NCI-H1436 treated with DMSO at 0.1 percent for 48 hours (cell line): ENCODE results near the gene CR2.
A peak's percentile ranks its signal among the peaks of the same experiment; 100 is the strongest.
"Not testable (repeated sequence)": the region's sequence is repeated elsewhere in the genome, so short reads cannot be mapped to it uniquely, and the experiment has no call there.

Experiments
- DNase-seq: peaks from one replicate; lab custom pipeline; 2025; lab: John Stamatoyannopoulos, UW

CR2 gene

DNA sequence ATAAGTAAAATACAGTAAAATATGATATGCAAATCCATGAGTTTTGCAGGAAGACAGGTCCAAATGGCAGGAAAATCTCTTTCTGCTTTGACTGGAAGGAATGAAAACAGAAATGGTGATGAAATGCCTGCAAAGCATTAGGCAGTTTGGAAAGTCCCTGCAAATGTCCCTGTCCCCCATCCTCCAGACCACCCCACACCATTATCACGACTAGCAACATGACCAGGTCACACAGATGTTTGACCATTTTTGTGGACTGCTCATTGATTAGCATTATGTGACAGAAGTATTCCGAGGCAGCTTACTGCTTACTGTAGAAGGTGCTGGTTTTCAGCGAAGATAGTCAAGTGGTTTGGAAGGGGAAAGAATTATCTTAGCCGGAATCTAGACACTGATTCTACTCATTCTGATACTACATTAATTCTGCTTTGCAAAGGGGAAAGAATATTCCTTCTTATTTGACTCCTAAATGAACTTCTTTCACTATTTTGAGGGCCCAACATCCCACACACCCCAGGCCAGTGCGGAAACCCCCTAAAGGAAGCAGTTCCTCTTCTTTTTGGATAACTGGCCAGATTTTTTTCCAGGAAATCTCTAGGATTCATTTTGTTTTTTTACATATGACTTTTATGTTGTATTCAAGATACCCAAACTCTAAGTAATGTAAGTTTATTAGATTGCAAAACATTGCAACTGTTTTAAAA, 9.5 kb upstream of the CR2 start:
- DNase-seq: no peak

DNA sequence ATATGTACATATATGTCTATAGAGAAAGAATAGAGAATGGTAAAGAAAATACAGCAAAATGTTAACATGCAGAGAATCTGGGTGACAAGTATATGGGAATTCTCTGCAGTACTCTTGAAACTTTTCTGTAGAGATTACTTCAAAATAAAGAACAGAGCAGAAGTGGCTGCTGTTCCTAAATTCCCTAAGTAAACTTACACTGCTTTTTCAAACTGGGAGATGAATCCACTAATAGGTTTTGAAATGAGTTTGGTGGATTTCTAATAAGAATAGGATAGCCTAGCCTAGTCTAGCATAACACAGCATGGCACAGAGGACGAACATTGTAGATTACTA, 450 bp upstream of the CR2 start:
- DNase-seq: no peak

DNA sequence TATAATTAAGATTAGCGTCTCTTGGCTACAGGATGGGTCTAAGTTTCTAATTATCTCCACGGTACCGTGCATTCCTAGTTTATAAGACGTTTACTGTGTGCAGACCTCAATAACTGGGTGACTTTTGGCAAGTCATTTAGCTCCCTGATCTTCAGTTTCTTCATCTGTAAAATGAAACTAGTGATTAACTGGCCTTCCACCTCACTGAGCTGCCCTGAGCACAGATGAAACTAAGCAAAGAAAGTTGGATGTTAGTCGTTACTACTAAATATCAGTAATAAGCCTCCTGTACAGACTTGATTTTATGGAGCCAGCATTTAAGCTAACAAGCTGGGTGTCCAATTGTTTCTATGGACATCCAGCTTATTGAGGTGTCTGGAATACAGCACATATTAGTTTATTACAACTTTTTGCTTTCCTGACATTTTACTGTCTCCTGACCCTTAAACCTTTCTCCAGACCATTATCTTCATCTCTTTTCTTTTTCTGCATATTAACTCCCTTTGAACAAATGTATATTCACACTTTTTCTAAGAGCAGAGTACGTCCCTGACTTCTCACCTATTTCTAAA, 1.1 kb downstream of the CR2 start:
- no peak for DNase-seq

DNA sequence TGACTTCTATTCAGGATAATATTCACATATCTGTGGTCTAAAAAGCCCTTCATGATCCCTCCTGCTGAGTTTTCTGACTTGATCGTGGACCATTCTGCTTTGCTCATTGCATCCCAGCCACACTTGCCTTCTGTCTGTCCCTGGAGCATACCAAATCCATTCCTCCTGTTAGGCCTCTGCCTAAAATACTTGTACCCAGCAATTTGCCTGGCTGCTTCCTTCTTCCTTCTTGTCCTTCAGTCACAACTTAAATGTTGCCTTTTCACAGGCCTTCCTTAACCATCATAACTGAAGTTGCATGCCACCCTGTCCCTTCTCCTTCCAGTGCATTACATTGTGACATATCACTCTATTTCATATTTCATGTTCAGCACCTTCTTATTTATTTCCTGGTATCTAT, 4.3 kb downstream of the CR2 start:
- DNase-seq: no peak

DNA sequence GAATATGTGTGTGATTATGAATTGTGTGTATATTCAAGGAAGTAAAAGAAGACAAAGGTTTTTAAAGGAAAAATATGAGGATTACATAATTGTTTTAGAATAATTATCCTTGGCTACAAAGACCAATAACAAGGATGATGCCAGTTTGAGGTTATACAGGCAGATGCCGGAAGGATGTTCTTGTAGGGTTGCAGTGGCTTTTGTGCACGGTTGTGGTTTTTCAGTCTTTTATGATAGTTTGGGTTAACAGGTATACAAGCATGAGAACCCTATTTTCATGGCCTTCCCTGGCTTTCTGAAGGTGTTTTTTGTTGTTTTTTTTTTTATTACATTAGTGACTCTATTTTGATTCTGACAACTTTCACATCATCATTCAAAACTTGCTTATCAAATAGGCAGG, 4.9 kb downstream of the CR2 start:
- DNase-seq: no peak

DNA sequence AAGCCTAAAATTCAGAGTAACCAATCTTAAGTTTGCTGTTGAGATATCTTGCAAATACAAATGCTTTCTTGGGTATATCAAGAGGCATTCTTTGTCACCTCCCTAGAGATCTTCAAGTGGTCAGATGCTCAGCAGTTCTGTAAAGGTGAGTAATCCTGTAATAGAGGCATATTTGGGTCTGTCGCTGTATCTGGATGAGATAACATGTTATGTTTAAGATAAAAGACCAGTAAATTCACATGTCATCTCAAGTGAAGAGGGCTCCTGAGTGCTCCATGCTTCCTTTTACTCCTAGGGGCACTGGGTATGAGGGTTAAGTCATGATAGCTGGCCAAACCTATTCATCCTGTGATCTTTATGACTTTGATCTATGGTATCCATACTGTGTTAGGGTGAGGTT, 7.5 kb downstream of the CR2 start:
- no peak for DNase-seq

DNA sequence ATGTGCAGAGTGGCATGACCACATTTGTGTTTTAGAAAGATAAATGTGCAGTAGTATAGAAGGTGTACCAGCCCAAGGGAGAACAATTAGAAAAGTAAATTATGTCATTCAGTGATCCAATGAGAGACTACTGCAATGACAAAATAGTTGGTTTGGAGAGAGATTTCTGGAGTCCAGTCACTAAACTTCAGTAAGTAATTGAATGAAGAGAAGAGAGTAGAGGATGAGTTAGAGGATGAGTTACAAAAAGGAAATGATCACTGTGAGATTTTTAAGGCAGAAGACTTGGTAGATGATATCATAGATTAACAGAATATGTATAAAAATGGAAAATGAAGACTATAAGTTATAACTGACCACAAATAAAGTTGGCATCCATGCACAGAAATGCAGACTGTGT, 8.4 kb downstream of the CR2 start:
- DNase-seq: no peak

DNA sequence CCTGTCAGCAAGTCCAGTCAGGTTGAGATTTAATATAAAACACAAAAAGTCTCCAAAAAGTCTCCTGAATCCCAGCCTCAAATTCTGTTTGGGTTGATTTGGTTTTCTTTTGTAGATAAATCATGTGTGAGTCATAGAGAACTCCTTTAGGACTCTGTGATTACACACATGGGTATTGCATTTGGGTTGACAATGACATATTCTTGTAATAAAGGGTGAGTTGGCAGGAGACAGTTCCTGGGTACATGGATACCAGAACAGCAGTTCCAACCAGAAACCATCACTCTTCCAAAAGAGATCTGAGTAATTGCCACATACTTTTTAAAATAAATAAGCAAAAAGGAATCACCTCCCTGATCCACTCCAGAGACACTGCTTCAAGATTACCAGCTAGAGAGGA, 8.9 kb downstream of the CR2 start:
- no peak for DNase-seq

DNA sequence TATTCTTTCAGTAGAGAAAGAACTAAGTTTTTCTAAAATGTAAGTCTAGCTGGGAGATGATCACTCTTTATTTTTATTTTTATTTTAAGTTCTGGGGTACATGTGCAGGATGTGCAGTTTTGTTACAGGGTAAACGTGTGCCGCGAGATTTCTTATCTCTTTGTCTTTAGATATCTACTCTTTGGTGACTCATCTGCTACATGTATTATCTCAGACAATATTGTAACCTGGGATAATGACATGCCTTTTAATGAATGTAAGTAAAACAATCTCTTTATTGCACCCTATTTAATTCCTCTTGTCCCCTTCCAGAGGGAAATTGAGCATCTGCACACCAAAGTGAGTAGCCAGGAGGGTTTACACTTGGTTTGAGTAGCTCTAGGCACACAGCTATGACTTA, 9.4 kb downstream of the CR2 start:
- DNase-seq: no peak

DNA sequence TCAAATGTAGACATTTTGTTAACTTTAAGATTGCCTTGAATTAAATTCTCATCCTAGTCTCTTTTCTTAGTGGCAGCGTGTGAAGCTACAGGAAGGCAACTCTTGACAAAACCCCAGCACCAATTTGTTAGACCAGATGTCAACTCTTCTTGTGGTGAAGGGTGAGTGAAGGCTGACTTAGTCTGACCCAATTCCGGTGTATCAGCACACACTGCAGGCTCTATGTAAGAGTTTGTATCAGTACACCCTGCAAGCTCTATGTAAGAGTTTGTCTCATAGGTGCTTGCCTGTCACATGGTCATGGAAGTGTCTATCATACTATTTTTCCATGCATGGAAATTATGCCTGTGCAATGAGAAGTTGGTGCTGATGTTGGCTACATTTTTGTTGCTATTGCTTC, 16.8 kb downstream of the CR2 start:
- no peak for DNase-seq

DNA sequence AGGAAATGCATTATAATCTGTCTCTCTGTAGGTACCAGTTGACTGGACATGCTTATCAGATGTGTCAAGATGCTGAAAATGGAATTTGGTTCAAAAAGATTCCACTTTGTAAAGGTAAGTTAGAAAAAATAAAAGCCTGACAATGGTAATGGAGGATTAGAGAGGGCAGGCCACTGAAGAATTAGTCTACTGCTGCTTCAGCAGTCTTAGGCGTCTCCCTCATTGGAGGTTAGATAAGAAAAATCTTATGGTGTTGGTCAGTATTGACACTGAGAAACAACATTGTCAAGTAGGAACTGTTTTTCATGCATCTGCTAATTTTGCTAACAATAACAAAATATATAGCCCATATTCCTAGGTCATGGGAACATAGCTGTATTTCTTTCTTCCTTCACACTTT, 20.1 kb downstream of the CR2 start:
- DNase-seq: no peak

DNA sequence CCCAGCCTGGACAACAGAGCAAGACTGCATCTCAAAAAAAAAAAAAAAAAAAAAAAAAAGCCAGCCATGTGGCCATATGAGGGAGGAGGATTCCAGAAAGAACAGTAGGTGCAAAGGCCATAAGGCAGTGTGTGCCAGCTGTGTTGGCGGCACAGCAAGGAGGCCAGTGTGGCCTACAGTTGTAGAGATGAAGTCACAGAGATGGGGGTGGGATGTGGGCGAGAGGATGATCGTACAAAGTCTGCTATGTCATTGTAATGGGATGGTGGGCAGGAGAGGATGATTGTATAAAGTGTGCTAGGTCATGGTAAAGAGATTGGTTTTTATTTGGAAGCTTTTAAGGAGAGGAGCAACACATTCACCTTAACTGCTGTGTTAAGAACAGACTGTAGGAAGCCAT, 32.1 kb downstream of the CR2 start:
- DNase-seq: no peak

DNA sequence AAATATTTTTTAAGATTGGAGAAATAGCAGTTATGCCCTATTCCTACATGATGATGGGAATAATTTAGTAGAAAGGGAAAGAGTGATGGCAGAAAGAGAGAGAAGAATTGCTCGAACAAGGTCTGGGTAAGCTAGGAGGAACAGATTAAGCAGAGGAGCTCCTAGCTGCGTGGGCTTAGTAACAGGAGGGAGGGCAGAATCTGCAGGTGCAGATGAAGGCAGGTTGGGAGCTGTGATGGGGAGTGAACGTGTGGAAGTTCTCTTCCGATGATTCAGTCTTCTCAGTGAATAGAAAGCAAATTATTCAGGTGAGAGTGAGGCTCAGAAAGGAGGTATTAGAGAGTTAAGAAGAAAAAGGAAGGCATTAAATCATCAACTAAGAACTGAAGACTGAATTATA, 33.5 kb downstream of the CR2 start:
- no peak for DNase-seq

DNA sequence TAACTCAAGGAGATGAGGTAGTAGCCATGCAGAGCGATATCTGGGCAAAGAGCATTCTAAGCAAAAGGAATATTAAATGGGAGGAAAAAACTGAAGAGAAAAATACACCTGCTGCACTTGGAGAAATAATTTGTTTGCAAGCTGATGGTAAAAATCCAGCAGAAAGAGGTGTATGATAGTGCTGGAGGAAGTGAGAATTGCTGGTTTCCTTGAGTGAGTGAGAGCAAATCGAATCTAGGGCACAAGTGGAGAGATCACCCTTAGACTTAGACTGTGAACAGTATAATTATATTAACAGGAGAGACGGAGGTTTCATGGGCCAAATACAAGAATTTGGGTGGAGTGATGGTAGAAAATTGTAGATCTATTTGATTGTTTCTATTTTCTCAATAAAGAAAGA, 39.1 kb downstream of the CR2 start:
- DNase-seq: no peak

DNA sequence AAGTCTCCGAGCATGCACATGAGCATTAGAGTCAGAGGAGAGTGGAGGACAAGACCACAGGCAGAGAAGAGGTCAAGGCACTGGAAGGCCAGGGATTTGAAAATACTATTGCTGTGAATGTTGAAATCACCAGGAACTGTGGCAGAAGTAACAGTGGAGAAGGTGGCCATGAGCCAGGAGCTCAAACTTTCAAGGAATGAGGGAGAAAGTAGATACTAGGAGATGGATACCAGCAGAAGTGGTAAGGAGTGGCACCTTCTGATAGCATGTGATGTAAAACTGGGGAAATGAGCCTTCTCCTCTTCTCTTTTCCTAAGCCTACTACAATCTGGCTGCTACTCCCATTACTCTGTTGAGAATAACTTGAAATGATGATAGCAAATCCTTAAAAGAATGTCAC, 40.0 kb downstream of the CR2 start:
- no peak for DNase-seq

DNA sequence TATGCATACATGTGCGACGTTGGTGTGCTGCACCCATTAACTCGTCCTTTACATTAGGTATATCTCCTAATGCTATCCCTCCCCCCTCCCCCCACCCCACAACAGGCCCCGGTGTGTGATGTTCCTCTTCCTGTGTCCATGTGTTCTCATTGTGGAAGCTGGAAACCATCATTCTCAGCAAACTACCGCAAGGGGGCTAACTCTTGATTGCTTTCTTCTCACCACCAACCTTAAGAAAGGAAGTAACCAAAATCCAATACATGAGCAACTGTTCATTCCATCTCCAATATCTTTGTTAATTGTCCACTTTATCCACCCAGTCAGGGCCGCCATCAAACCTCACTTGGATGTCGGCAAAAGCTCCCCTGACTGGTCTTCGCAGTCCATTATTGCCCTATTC, 41.2 kb downstream of the CR2 start:
- not testable (repeated sequence) for DNase-seq

DNA sequence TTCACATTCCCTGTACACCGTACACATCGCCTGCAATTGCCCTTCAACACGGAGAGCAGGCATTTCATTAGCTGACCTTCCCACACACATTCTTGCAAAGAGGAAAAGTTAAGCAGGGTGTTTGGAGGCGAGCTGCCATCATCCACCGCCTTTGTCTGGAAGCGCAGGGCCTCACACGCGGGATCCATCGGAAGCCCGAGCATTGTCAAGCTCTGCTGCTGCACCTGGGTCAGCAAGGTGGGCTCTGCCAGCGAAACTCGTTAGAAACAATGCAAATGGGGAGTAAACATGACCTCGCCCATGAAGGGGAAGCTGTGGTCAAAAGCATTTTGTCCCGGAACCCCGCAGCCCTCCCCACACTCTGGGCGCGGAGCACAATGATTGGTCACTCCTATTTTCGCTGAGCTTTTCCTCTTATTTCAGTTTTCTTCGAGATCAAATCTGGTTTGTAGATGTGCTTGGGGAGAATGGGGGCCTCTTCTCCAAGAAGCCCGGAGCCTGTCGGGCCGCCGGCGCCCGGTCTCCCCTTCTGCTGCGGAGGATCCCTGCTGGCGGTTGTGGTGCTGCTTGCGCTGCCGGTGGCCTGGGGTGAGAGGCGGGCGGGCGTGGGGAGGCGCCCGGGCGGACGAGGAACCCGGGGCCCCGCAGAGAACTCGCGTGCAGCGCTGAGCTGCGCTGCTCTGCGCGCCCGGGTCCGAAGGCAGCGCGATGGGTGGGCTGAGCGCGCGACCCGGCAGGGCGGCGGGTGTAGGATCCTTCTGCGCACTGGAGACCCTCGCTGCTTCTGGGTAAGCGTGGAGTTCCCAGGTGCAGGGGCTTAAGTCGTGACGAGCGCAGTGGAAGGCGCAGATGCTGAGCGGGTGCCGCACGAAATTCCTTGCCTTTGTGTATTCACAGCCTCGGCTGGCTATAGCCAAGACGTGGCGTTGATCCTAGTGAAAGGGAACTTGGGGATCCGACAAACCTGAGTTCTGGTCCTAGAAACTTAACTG, 42.0 kb downstream of the CR2 start, which contains the start of gene CR1:
CR1 (plus strand) TSS at position 357 of the 992 bp plus-strand sequence; CDS start at position 468, 111 bp downstream.
- no peak for DNase-seq

DNA sequence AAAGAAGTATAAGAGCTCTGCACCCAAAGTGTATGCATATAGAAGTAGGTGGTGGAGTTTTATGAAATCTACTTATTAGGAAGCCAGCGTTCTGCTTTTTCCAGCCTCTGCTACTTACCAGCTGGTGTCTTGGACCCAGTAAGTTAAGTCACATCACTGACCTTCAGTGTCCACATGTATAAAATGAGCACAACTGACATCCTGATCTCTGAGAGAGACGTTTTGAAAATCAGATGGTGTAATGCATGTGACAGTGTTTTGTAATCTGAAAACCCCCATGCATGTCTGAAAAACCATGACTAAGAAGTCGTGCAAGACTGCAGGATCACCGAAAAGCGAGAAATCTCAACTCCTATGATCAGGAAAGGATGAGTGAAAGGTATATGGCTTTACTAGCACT, 43.8 kb downstream of the CR2 start:
- no peak for DNase-seq

DNA sequence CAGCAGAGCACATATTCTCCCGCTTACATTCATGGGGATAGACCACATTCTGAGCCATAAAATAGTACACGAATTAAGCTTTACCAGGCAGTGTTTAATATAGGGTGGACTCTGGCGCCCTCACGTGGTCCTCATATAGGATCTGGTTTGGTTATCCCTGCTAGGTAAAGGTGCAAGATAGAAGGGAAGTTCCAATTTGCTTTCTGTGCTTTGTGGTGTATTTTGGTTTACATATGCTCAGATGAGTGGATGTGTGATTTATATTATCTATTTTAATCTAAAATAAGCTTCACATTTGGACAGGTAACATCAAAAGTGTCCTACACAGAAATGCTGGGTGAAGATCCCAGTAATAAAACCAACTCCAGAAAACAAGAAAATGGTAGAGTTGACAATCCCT, 45.4 kb downstream of the CR2 start:
- peak; percentile 2 for DNase-seq

DNA sequence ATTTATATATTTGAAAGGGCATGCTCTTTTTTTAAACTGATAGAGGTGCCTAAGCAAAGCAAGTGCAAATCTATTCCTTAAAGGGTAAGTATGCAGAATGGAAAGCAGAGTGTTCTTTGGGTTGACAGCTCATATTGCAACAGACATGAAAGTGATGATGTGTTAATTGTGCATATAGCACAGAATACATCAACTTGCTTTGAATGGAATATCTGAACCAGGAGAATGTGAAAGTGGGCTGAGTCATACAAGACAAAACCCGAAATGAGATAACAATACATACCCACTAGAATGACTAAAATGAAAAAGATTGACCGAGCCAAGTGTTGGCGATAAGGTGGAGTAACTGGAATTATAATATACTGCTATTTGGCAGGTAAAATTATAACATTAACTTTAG, 46.2 kb downstream of the CR2 start:
- DNase-seq: no peak

DNA sequence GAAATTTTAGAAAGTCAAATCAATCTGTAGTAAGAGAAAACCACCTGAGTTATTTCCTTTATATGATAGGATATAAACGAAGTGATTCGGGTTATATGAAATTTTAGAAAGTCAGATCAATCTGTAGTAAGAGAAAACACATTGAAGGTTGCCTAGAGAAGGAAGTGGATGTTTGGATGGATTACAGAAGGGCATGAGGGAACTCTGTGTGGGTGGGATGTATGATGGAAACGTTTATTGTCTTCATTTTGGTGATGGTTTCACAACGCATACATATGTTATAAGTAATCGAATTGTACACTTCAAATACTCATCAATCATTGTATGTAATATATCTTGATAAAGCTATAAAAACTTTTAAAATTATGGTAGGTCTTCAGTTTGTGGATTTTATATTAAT, 46.9 kb downstream of the CR2 start:
- no peak for DNase-seq

DNA sequence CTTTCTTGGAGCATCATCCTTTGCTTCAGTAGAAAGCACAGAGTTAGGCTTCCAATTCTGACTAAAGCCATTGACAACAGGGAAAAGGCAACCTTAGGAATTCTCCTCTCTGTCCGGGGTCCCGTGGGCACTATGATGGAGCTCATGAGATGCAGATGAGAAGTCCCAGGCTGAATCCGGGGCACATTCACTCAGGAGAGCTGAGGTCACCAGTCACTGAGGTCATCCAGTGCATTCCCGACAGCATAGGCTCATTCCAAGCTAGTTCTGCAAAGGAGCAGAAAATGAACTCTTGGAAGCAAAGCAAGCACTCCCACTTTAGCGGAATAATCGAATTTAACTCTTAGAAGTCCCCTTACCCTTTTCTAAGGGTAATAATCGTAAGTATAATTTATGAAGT, 48.6 kb downstream of the CR2 start:
- no peak for DNase-seq

DNA sequence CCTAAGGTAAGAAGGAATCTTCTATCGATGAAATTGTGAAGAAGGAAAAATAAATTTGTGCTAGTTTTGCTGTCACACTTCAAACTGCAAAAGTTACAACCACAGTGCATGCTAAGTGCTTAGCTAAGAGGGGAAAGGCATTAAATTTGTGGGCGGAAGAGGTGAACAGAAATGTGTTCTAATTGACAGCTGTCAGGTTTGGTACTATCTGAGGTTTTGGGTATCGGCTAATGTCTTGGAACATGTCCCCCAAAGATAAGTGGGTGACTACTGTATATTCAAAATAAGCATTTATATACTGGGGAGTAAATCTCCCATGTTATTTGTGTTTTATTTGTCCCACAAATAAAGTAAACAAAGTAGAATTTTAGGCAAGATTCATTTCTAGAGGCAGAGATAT, 49.8 kb downstream of the CR2 start:
- no peak for DNase-seq
